HFFc6 (cell line): ENCODE measurements around the gene CSF3R. TPM values are rescaled to one million over a fixed set of nuclear protein-coding genes. Genes with fewer than 3 reads are reported as not detected.

Source experiments
- DNase-seq: peaks from one replicate; pipeline ENCODE4 v3.0.0-alpha.2; 2018
- H3K27ac Mint-ChIP-seq: 2 replicates; pipeline ENCODE4 v1.8.0; 2020; ENCODE audit warnings: mild to moderate bottlenecking, mixed read lengths
- H3K27me3 Mint-ChIP-seq: 2 replicates; pipeline ENCODE4 v1.8.0; 2021; ENCODE audit warnings: mild to moderate bottlenecking, moderate library complexity, mixed read lengths; ENCODE audit not compliant: insufficient read depth
- H3K36me3 Mint-ChIP-seq: 2 replicates; pipeline ENCODE4 v1.8.0; 2021; ENCODE audit warnings: low read depth, mixed read lengths
- H3K4me1 Mint-ChIP-seq: 2 replicates; pipeline ENCODE4 v1.8.0; 2020; ENCODE audit warnings: low read depth, mixed read lengths
- H3K4me3 Mint-ChIP-seq: 2 replicates; pipeline ENCODE4 v1.8.0; 2020; ENCODE audit warnings: mild to moderate bottlenecking, moderate library complexity, mixed read lengths
- H3K9me3 Mint-ChIP-seq: 2 replicates; pipeline ENCODE4 v1.8.0; 2020; ENCODE audit warnings: mild to moderate bottlenecking, mixed read lengths
- total RNA-seq, 6 experiments: library from RNA; stranded (reverse); fragmentation: NEBNext Ultra II Directional; extraction: Animal tissue kit (Norgen Biotek cat#: 25700); gene quantifications; 2 replicates in 1 of 6; 3 replicates in 5 of 6; pipeline ENCODE4 v1.2.3, GENCODE V29; 2021
- TF ChIP-seq, protein P1 (sequence below): fragments of 200-600 bp; sonication (generic); IDR thresholded peaks from 2 replicates; pipeline ENCODE4 v1.5.0; 2021; ENCODE audit warnings: antibody characterized with exemption, mild to moderate bottlenecking

CSF3R gene
- total RNA-seq, 6 experiments from 2014 or later, result not detected

DNA sequence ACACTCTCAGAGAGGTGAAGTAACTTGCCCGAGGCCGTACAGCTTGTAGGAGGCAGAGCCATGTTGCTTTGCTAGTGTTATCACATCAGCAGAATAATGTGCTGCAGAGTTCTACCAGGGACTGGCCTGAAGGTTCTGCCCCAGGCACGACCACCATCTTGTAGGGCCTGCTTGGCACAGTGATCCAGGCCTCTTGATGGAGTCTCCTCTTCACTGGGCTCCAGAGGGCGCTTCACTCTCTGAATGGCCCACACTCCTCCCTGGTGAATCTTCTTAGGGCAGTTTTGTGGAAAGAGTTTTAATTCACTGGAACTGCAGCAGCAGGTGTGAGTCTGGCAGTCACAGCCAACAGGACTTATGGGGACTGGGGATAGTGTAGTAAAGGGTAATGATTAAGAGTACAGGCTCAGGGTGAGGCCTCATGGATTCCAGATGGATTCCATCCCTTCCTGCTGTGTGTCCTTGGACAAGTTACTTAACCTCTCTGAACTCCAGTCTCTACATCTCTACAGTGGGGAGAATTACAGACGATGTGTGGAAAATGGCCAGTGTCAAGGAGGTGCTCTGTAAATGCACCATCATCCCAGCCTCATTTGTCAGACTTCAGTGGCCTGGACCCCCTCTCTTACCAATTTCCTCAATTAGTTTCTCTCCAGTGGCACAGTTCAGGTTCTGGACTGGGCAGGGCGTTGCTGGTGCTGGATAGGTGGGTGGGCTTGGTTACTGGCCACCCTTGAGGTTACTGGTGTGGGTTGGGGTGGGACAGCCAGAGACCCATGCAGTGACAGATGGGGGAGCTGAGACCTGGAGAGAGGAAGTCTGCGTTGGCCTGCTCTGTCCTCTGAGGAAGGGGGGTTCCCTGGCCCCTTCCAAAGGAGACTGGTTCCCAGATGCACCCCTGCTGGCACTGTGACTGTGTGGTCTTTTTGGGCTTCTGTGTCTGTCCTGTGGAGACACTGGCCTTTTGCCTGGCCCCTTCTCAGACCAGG is 45.9 kb upstream of the CSF3R start:
- H3K4me3 Mint-ChIP-seq, result no peak overlapping the region
- H3K27me3 Mint-ChIP-seq, result peaks cover 9% of the 10 kb centered on the region; the same call in 1 of the 2 replicates
- H3K4me1 Mint-ChIP-seq, result peaks cover 1% of the 10 kb centered on the region; the same call in 1 of the 2 replicates
- DNase-seq, result no peak
- no peaks in the 10 kb centered on the region for H3K36me3 Mint-ChIP-seq
- TF ChIP-seq, protein P1, sequence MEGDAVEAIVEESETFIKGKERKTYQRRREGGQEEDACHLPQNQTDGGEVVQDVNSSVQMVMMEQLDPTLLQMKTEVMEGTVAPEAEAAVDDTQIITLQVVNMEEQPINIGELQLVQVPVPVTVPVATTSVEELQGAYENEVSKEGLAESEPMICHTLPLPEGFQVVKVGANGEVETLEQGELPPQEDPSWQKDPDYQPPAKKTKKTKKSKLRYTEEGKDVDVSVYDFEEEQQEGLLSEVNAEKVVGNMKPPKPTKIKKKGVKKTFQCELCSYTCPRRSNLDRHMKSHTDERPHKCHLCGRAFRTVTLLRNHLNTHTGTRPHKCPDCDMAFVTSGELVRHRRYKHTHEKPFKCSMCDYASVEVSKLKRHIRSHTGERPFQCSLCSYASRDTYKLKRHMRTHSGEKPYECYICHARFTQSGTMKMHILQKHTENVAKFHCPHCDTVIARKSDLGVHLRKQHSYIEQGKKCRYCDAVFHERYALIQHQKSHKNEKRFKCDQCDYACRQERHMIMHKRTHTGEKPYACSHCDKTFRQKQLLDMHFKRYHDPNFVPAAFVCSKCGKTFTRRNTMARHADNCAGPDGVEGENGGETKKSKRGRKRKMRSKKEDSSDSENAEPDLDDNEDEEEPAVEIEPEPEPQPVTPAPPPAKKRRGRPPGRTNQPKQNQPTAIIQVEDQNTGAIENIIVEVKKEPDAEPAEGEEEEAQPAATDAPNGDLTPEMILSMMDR, result peak; percentile 40; the same call in 1 of the 2 replicates
- no peak overlapping the region for H3K27ac Mint-ChIP-seq
- no peaks in the 10 kb centered on the region for H3K9me3 Mint-ChIP-seq

DNA sequence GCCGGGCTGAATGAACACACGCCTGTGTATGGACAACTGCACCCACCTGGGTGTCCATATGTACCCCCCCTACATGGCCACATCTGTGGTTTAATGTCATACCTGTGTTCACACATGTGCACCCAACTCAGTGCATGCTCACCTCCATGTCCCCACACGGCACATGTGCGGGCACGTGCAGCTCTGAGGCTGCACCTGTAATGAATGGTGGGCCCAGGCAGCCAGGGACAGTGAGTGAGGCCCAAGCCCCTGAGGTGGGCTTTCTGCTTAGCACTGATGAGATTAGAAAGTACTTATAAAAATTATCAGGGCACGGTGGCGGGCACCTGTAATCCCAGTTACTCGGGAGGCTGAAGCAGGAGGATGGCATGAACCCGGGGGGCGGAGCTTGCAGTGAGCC is 42.5 kb upstream of the CSF3R start:
- peaks cover 8% of the 10 kb centered on the region; the same call in 1 of the 2 replicates for H3K27me3 Mint-ChIP-seq
- no peaks in the 10 kb centered on the region for H3K36me3 Mint-ChIP-seq
- H3K27ac Mint-ChIP-seq, result no peak overlapping the region
- peaks cover 9% of the 10 kb centered on the region; the same call in 1 of the 2 replicates for H3K4me1 Mint-ChIP-seq
- TF ChIP-seq, protein P1, result no peak
- no peaks in the 10 kb centered on the region for H3K9me3 Mint-ChIP-seq
- H3K4me3 Mint-ChIP-seq, result no peak overlapping the region
- no peak for DNase-seq

DNA sequence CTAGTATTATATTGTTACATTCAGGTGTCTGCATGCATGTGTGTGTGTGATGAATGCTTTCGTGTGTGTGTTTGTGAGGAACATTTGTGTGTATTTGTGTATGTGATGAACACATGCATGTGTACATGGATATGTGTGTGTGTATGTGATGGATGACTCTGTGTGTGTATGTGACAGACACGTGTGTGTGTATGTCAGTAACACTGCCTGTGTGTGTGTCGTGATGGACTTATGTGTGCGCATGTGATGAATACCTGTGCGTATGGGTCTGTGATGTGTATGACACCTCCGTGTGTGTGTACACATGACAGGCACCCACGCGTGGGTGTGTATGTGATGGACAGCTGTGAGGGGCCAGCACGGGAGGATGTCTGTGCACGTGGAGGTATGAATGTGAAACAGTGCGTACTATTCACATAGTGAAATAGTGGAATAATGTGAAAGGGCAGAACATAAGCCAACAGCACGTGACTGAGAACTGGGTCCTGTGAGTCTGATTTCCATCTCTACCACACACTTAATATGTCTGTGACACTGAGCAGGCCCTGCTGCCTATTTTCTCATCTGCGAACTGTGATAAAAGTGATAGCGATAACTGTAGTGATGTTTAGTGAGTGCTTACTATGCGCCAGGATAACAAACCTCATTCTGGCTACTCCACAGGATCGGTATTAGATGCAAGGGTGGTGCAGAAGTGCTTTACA is 41.8 kb upstream of the CSF3R start:
- DNase-seq, result no peak
- H3K4me1 Mint-ChIP-seq, result peaks cover 9% of the 10 kb centered on the region; the same call in 1 of the 2 replicates
- no peak overlapping the region for H3K4me3 Mint-ChIP-seq
- H3K9me3 Mint-ChIP-seq, result no peaks in the 10 kb centered on the region
- TF ChIP-seq, protein P1, result no peak
- H3K36me3 Mint-ChIP-seq, result no peaks in the 10 kb centered on the region
- peaks cover 8% of the 10 kb centered on the region; the same call in 1 of the 2 replicates for H3K27me3 Mint-ChIP-seq
- no peak overlapping the region for H3K27ac Mint-ChIP-seq

DNA sequence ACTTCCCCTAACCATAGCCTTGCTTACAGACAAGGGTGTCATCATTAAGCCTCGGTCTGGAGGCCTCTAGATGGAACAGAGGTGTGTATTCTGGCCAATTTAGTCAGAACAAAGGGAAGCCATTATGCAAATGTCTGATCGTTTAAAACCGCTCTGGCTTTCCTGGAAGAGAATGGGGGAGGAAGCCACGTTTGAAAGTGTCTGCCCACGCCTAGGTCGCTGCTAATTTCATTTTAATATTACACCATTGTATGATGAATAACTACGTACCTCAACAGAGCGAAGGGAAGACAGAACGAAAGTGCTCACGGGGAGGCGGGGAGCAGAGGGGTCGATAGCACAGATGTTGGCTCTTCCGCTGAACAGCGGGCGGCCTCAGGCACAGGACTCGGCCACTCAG is 41.1 kb upstream of the CSF3R start:
- DNase-seq, result no peak
- no peaks in the 10 kb centered on the region for H3K36me3 Mint-ChIP-seq
- no peak overlapping the region for H3K4me3 Mint-ChIP-seq
- peaks cover 10% of the 10 kb centered on the region; the same call in 1 of the 2 replicates for H3K27me3 Mint-ChIP-seq
- no peak overlapping the region for H3K27ac Mint-ChIP-seq
- H3K4me1 Mint-ChIP-seq, result peaks cover 9% of the 10 kb centered on the region; the same call in 1 of the 2 replicates
- TF ChIP-seq, protein P1, result no peak
- H3K9me3 Mint-ChIP-seq, result no peaks in the 10 kb centered on the region

DNA sequence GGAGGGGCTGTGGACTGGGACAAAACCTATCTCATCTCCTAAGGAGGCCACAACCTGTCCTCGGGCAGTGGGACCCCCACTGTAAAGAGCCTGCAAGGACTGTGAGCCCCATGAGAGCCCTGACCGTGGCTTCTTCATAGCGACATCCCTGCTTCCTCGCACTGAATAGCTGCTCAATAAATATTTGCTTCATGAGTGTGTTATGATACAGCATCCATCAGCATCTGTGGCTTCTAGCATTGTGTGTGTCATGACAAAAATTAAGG is 40.5 kb upstream of the CSF3R start:
- no peak overlapping the region for H3K27ac Mint-ChIP-seq
- H3K36me3 Mint-ChIP-seq, result no peaks in the 10 kb centered on the region

More for the DNA sequence above, 40.5 kb upstream of the CSF3R start:
- TF ChIP-seq, protein P1, result no peak
- Mint-ChIP-seq H3K9me3 (no peaks in the 10 kb centered on the region), H3K27me3 (peaks cover 10% of the 10 kb centered on the region; the same call in 1 of the 2 replicates), H3K4me3 (no peak overlapping the region), H3K4me1 (peaks cover 9% of the 10 kb centered on the region; the same call in 1 of the 2 replicates)
- DNase-seq, result no peak
